OCI-LY7 (cell line): Measurements from ENCODE around the gene ZNF628. TPM values are rescaled to one million over a fixed set of nuclear protein-coding genes. Genes with fewer than 3 reads are reported as not detected.

Experiments
- BruUV-seq: library from RNA; stranded (reverse); fragments of 400-500 nt; replicated peaks from 2 replicates; lab custom pipeline; 2021; lab: Mats Ljungman, UMichigan
- CTCF ChIA-PET: fragments of 300-600 bp; sonication (Branson Sonifier 250); formaldehyde crosslinking; loops from one replicate; lab custom pipeline; 2022; ENCODE audit warnings: antibody characterized with exemption; ENCODE audit not compliant: unreplicated experiment; lab: Charles Lee
- POLR2A ChIA-PET: fragments of 300-600 bp; sonication (Branson Sonifier 250); formaldehyde crosslinking; loops from one replicate; lab custom pipeline; 2022; ENCODE audit warnings: antibody characterized with exemption; lab: Charles Lee
- DNase-seq: peaks from one replicate; pipeline ENCODE4 v3.0.0-alpha.2; 2015; ENCODE audit warnings: low spot score
- H2AFZ ChIP-seq: fragments of 200-600 bp; sonication (generic), shearing (Covaris generic); 2 replicates; pipeline ENCODE4 v1.6.1; 2014; ENCODE audit warnings: mild to moderate bottlenecking, antibody characterized with exemption, low read length, moderate library complexity
- H3K27ac ChIP-seq: fragments of 200-600 bp; sonication (generic); 2 replicates; pipeline ENCODE4 v1.5.1; 2014; ENCODE audit warnings: mixed run types, low read depth, mild to moderate bottlenecking, moderate library complexity, low read length, inconsistent platforms; ENCODE audit not compliant: poor library complexity, severe bottlenecking
- H3K36me3 ChIP-seq: fragments of 200-600 bp; sonication (generic); 2 replicates; pipeline ENCODE4 v1.6.1; 2014; ENCODE audit warnings: mild to moderate bottlenecking, antibody characterized with exemption, low read length, moderate library complexity, mixed read lengths; ENCODE audit not compliant: insufficient read depth
- H3K4me1 ChIP-seq: fragments of 200-600 bp; sonication (generic); 2 replicates; pipeline ENCODE4 v1.5.1; 2014; ENCODE audit warnings: mild to moderate bottlenecking, low read length; ENCODE audit not compliant: insufficient read depth, poor library complexity, severe bottlenecking
- H3K4me2 ChIP-seq: fragments of 200-600 bp; sonication (generic); 2 replicates; pipeline ENCODE4 v1.6.1; 2014; ENCODE audit warnings: mild to moderate bottlenecking, low read length
- H3K4me3 ChIP-seq: fragments of 200-600 bp; sonication (generic); 2 replicates; pipeline ENCODE4 v1.5.1; 2014; ENCODE audit warnings: mild to moderate bottlenecking, low read depth, low read length; ENCODE audit not compliant: poor library complexity, severe bottlenecking
- H3K79me2 ChIP-seq: fragments of 200-600 bp; sonication (generic); 2 replicates; pipeline ENCODE4 v1.6.1; 2016; ENCODE audit warnings: low read depth, mild to moderate bottlenecking, low read length, moderate library complexity, mixed read lengths; ENCODE audit not compliant: insufficient read depth
- H3K9me2 ChIP-seq: fragments of 200-600 bp; sonication (generic); 2 replicates; pipeline ENCODE4 v1.6.1; 2016; ENCODE audit warnings: mild to moderate bottlenecking, low read length, mixed read lengths; ENCODE audit not compliant: insufficient read depth
- H3K9me3 ChIP-seq: fragments of 200-600 bp; sonication (generic); 2 replicates; pipeline ENCODE4 v1.6.1; 2014; ENCODE audit warnings: mild to moderate bottlenecking, mixed run types, low read length, mixed read lengths
- H4K20me1 ChIP-seq: fragments of 200-600 bp; sonication (generic); 2 replicates; pipeline ENCODE4 v1.6.1; 2014; ENCODE audit warnings: mild to moderate bottlenecking, antibody characterized with exemption, low read length, moderate library complexity, mixed read lengths; ENCODE audit not compliant: insufficient read depth
- EZH2phosphoT487 ChIP-seq: fragments of 200-600 bp; sonication (generic); IDR thresholded peaks from 2 replicates; pipeline ENCODE4 v1.6.1; 2018; ENCODE audit warnings: low read depth, borderline replicate concordance, mild to moderate bottlenecking, mixed run types, antibody characterized with exemption, low read length, moderate library complexity, mixed read lengths
- intact Hi-C: fragments of 100-400 bp; cut with micrococcal nuclease; formaldehyde crosslinking; loops from one replicate; pipeline ENCODE4 v1.10.0; 2022; ENCODE audit not compliant: unreplicated experiment
- total RNA-seq, 2 experiments: library from RNA; depleted of rRNA in 1 of 2; stranded (reverse); fragments of >200 nt in 1 of 2; shearing (Covaris generic) in 1 of 2; gene quantifications; 2 replicates each; pipeline ENCODE4 v1.2.3, GENCODE V29; 2014 to 2022
- TF ChIP-seq, protein P1 (sequence below): fragments of 200-600 bp; sonication (generic); conservative IDR thresholded peaks from 2 replicates; pipeline ENCODE4 v1.5.1; 2014; ENCODE audit warnings: mild to moderate bottlenecking, antibody characterized with exemption, low read length, moderate library complexity, mixed read lengths

Gene ZNF628
- total RNA-seq, 2 experiments from 2014 or later, result 5.2 to 10.6 TPM

DNA sequence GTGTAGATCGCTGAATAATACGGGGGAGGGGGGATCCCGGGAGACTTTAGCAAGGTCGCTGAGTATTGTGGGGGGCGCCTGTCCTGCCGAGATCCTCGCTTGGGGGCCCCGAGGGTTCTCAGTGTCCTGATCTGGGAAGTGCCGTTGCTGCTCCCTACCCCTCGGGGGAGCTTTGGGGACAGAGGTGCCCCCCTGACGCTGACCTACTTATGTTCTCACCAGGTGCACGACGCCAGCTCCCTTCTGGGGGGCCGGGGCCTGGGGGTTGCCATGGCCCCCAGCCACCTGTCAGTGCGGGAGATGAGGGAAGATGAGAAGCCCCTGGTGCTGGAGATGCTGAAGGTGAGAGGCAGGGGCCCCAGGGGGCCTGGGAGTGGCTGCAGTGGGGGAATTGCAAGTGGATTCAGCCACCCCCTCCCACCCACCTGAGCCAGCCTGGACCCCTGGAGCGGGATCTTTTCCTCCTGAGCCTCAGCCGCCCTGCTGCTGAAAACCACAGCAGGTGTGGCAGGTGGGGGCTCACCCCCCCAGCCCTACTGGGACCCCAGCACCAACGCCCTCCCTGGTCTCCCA, 9.1 kb downstream of the ZNF628 start:
- Histone ChIP-seq H3K9me2 (no peaks in the 10 kb centered on the region), H3K27ac (peak overlapping the region; percentile 50), H3K4me2 (peak overlapping the region; percentile 78), H3K36me3 (no peaks in the 10 kb centered on the region; the same call in 1 of the 2 replicates), H3K9me3 (no peaks in the 10 kb centered on the region), H3K4me1 (peaks cover 33% of the 10 kb centered on the region), H3K4me3 (peak overlapping the region; percentile 76), H3K79me2 (no peaks in the 10 kb centered on the region), H2AFZ (peak overlapping the region; percentile 73), H4K20me1 (no peaks in the 10 kb centered on the region)
- TSS peak; percentile 76 for BruUV-seq
- TF ChIP-seq EZH2phosphoT487, result no peak
- TF ChIP-seq, protein P1, sequence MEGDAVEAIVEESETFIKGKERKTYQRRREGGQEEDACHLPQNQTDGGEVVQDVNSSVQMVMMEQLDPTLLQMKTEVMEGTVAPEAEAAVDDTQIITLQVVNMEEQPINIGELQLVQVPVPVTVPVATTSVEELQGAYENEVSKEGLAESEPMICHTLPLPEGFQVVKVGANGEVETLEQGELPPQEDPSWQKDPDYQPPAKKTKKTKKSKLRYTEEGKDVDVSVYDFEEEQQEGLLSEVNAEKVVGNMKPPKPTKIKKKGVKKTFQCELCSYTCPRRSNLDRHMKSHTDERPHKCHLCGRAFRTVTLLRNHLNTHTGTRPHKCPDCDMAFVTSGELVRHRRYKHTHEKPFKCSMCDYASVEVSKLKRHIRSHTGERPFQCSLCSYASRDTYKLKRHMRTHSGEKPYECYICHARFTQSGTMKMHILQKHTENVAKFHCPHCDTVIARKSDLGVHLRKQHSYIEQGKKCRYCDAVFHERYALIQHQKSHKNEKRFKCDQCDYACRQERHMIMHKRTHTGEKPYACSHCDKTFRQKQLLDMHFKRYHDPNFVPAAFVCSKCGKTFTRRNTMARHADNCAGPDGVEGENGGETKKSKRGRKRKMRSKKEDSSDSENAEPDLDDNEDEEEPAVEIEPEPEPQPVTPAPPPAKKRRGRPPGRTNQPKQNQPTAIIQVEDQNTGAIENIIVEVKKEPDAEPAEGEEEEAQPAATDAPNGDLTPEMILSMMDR, result peak; percentile 42; the same call in 1 of the 2 replicates
- CTCF ChIA-PET, result no interaction called here
- intact Hi-C loops, result no loop called here
- DNase-seq, result peak; percentile 58
- POLR2A ChIA-PET, result interaction anchor here (1.2 kb wide), 1 partner anchor 9 kb away, joined by 3 read pairs; the partner anchor contains the start of gene ZNF628

DNA sequence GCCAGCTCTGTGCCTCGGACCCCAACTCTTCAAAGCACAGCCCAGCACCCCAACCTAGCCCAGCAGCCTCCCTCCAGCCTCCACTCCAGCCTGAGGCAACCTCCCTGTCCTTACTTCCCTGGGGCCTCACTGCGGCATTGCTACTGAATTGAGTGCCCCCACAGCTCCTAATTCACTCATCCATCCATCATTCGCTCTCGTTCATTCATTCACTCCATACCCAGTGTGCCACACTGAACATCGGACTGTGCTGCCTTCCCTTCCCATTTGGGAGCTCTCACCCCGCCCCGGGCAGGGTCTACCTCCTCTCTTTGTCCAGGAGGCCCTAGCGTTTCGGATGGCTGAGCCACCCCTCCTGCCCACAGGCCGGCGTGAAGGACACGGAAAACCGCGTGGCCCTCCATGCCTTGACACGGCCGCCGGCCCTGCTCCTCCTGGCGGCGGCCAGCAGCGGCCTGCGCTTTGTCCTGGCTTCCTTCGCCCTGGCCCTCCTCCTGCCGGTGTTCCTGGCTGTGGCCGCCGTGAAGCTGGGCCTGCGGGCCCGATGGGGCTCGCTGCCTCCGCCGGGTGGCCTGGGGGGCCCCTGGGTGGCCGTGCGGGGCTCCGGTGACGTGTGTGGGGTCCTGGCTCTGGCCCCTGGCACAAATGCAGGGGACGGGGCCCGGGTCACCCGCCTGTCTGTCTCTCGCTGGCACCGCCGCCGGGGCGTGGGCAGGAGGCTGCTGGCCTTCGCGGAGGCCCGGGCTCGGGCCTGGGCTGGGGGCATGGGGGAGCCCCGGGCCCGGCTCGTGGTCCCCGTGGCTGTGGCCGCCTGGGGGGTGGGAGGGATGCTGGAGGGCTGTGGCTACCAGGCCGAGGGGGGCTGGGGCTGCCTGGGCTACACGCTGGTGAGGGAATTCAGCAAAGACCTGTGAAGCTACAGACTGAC, 9.9 kb downstream of the ZNF628 start:
- POLR2A ChIA-PET, result no interaction called here
- no peak overlapping the region for H2AFZ ChIP-seq
- intact Hi-C loops, result no loop called here
- H3K36me3 ChIP-seq, result no peaks in the 10 kb centered on the region; the same call in 1 of the 2 replicates
- no TSS peak for BruUV-seq
- H3K27ac ChIP-seq, result peak overlapping the region; percentile 50
- H4K20me1 ChIP-seq, result no peaks in the 10 kb centered on the region
- no peaks in the 10 kb centered on the region for H3K9me2 ChIP-seq
- H3K9me3 ChIP-seq, result no peaks in the 10 kb centered on the region
- H3K4me1 ChIP-seq, result peaks cover 33% of the 10 kb centered on the region
- DNase-seq, result no peak
- TF ChIP-seq EZH2phosphoT487, result no peak
- TF ChIP-seq, protein P1, result no peak
- peak overlapping the region; percentile 78 for H3K4me2 ChIP-seq
- CTCF ChIA-PET, result no interaction called here
- peak overlapping the region; percentile 76 for H3K4me3 ChIP-seq
- H3K79me2 ChIP-seq, result no peaks in the 10 kb centered on the region
